HepG2 (cell line): ENCODE data around the gene ENTPD1. TPM values are rescaled to one million over a fixed set of nuclear protein-coding genes. Genes with fewer than 3 reads are reported as not detected.
A peak's percentile ranks its signal among the peaks of the same experiment; 100 is the strongest.
"Not testable (repeated sequence)": the region's sequence is repeated elsewhere in the genome, so short reads cannot be mapped to it uniquely, and the experiment has no call there.

Experiments
- FOSL2 ChIP-seq: sonication (generic); formaldehyde crosslinking; IDR thresholded peaks from 2 replicates; pipeline ENCODE4 v1.4.0; 2020; ENCODE audit warnings: missing genetic modification reagents
- FOXA3 ChIP-seq: IDR thresholded peaks from 2 replicates; pipeline ENCODE4 v1.6.1; 2016; ENCODE audit warnings: missing genetic modification reagents, missing compliant biosample characterization
- FOXP1 ChIP-seq, 2 experiments: fragments of 450-650 bp in 1 of 2; IDR thresholded peaks; 2 replicates each; pipeline ENCODE4 v1.6.1; 2017 to 2018; ENCODE audit warnings: antibody characterized with exemption in 1 of 2
- GATAD2A ChIP-seq: IDR thresholded peaks from 2 replicates; pipeline ENCODE4 v1.6.1; 2016
- HOXA3 ChIP-seq: sonication (generic); formaldehyde crosslinking; IDR thresholded peaks from 2 replicates; pipeline ENCODE4 v1.5.0; 2020; ENCODE audit warnings: missing genetic modification reagents
- MED1 ChIP-seq: sonication (generic); formaldehyde crosslinking; IDR thresholded peaks from 2 replicates; pipeline ENCODE4 v1.4.0; 2020; ENCODE audit warnings: missing genetic modification reagents
- NR2F6 ChIP-seq, 2 experiments: IDR thresholded peaks; 2 replicates each; pipeline ENCODE4 v1.6.1; 2016; ENCODE audit warnings: antibody characterized with exemption in 1 of 2, mild to moderate bottlenecking in 1 of 2
- SOX13 ChIP-seq, 3 experiments: fragments of 450-650 bp in 1 of 3; sonication (generic) in 1 of 3; formaldehyde crosslinking in 1 of 3; IDR thresholded peaks in 2 of 3; conservative IDR thresholded peaks in 1 of 3; 2 replicates each; pipeline versions ENCODE4 v1.5.0 to v1.6.1; 2016 to 2020; ENCODE audit warnings: antibody characterized with exemption in 1 of 3, mild to moderate bottlenecking in 1 of 3, missing compliant biosample characterization in 1 of 3, missing genetic modification reagents in 1 of 3, moderate library complexity in 1 of 3
- SOX6 ChIP-seq, 2 experiments: fragments of 450-650 bp in 1 of 2; sonication (generic) in 1 of 2; formaldehyde crosslinking in 1 of 2; IDR thresholded peaks; 2 replicates each; pipeline versions ENCODE4 v1.4.0 to v1.6.1; 2017 to 2020; ENCODE audit warnings: antibody characterized with exemption in 1 of 2, mild to moderate bottlenecking in 1 of 2, missing genetic modification reagents in 1 of 2
- SP5 ChIP-seq: IDR thresholded peaks from 2 replicates; pipeline ENCODE4 v1.6.1; 2016; ENCODE audit warnings: low read depth, borderline replicate concordance
- TBX2 ChIP-seq: sonication (generic); formaldehyde crosslinking; IDR thresholded peaks from 2 replicates; pipeline ENCODE4 v1.5.0; 2020; ENCODE audit warnings: missing genetic modification reagents, mild to moderate bottlenecking, borderline replicate concordance
- ZMYM4 ChIP-seq: sonication (generic); formaldehyde crosslinking; IDR thresholded peaks from 2 replicates; pipeline ENCODE4 v1.8.1; 2023; ENCODE audit warnings: mild to moderate bottlenecking, missing genetic modification reagents
- polyA plus RNA-seq, 8 experiments: library from polyadenylated mRNA; depleted of rRNA in 3 of 8; stranded (reverse) in 7 of 8; unstranded in 1 of 8; fragments of >200 nt; fragmentation: Illumina TruSeq in 4 of 8; extraction: Trizol in 4 of 8; gene quantifications; 2 replicates each; pipeline versions ENCODE4 v1.2.1 to v1.2.3, GENCODE V29; 2011 to 2016; ENCODE audit warnings: low read depth in 4 of 8, missing spikeins in 1 of 8, mixed read lengths in 1 of 8; ENCODE audit not compliant: insufficient read depth in 1 of 8
- total RNA-seq, 5 experiments: library from RNA; depleted of rRNA; stranded (reverse); fragments of >200 nt; fragmentation: Illumina TruSeq; extraction: Trizol; gene quantifications; 2 replicates each; pipeline ENCODE4 v1.2.3, GENCODE V29; 2016; ENCODE audit warnings: low read depth in 1 of 5
- TF ChIP-seq, protein P1 (sequence below): IDR thresholded peaks from 2 replicates; pipeline ENCODE4 v1.4.0; 2020; ENCODE audit warnings: mild to moderate bottlenecking, missing genetic modification reagents
- TF ChIP-seq, protein P2 (sequence below): sonication (generic); formaldehyde crosslinking; IDR thresholded peaks from 2 replicates; pipeline ENCODE4 v1.5.1; 2020; ENCODE audit warnings: mild to moderate bottlenecking, missing genetic modification reagents, moderate library complexity
- TF ChIP-seq, protein P3 (sequence below): IDR thresholded peaks from 2 replicates; pipeline ENCODE4 v1.6.1; 2016; ENCODE audit warnings: mild to moderate bottlenecking
- TF ChIP-seq, protein P4 (sequence below): IDR thresholded peaks from 2 replicates; pipeline ENCODE4 v1.6.1; 2016

ENTPD1 gene
- total and polyA plus RNA-seq, 2 of the 13 experiments (the other 11 are each of a cell fraction or from before 2014, with no cell fraction given) = 0.07 TPM

DNA sequence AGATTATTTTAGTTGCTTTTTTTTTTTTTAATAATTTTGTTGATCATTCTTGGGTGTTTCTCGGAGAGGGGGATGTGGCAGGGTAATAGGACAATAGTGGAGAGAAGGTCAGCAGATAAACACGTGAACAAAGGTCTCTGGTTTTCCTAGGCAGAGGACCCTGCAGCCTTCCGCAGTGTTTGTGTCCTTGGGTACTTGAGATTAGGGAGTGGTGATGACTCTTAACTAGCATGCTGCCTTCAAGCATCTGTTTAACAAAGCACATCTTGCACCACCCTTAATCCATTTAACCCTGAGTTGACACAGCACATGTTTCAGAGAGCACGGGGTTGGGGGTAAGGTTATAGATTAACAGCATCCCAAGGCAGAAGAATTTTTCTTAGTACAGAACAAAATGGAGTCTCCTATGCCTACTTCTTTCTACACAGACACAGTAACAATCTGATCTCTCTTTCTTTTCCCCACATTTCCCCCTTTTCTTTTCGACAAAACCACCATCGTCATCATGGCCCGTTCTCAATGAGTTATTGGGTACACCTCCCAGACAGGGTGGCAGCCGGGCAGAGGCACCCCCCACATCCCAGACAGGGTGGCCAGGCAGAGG, 52.8 kb downstream of the ENTPD1 start (continued):
- TF ChIP-seq, protein P1, sequence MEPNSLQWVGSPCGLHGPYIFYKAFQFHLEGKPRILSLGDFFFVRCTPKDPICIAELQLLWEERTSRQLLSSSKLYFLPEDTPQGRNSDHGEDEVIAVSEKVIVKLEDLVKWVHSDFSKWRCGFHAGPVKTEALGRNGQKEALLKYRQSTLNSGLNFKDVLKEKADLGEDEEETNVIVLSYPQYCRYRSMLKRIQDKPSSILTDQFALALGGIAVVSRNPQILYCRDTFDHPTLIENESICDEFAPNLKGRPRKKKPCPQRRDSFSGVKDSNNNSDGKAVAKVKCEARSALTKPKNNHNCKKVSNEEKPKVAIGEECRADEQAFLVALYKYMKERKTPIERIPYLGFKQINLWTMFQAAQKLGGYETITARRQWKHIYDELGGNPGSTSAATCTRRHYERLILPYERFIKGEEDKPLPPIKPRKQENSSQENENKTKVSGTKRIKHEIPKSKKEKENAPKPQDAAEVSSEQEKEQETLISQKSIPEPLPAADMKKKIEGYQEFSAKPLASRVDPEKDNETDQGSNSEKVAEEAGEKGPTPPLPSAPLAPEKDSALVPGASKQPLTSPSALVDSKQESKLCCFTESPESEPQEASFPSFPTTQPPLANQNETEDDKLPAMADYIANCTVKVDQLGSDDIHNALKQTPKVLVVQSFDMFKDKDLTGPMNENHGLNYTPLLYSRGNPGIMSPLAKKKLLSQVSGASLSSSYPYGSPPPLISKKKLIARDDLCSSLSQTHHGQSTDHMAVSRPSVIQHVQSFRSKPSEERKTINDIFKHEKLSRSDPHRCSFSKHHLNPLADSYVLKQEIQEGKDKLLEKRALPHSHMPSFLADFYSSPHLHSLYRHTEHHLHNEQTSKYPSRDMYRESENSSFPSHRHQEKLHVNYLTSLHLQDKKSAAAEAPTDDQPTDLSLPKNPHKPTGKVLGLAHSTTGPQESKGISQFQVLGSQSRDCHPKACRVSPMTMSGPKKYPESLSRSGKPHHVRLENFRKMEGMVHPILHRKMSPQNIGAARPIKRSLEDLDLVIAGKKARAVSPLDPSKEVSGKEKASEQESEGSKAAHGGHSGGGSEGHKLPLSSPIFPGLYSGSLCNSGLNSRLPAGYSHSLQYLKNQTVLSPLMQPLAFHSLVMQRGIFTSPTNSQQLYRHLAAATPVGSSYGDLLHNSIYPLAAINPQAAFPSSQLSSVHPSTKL (CRISPR knock-in tag) = peak; percentile 88
- not testable (repeated sequence) for TF ChIP-seq SOX6, FOXP1, SOX13, NR2F6 (IDR thresholded peaks at IDR 0.05)
- TF ChIP-seq SOX6 (CRISPR knock-in tag; IDR thresholded peaks at IDR 0.05) = peak; percentile 90
- TF ChIP-seq, protein P2, sequence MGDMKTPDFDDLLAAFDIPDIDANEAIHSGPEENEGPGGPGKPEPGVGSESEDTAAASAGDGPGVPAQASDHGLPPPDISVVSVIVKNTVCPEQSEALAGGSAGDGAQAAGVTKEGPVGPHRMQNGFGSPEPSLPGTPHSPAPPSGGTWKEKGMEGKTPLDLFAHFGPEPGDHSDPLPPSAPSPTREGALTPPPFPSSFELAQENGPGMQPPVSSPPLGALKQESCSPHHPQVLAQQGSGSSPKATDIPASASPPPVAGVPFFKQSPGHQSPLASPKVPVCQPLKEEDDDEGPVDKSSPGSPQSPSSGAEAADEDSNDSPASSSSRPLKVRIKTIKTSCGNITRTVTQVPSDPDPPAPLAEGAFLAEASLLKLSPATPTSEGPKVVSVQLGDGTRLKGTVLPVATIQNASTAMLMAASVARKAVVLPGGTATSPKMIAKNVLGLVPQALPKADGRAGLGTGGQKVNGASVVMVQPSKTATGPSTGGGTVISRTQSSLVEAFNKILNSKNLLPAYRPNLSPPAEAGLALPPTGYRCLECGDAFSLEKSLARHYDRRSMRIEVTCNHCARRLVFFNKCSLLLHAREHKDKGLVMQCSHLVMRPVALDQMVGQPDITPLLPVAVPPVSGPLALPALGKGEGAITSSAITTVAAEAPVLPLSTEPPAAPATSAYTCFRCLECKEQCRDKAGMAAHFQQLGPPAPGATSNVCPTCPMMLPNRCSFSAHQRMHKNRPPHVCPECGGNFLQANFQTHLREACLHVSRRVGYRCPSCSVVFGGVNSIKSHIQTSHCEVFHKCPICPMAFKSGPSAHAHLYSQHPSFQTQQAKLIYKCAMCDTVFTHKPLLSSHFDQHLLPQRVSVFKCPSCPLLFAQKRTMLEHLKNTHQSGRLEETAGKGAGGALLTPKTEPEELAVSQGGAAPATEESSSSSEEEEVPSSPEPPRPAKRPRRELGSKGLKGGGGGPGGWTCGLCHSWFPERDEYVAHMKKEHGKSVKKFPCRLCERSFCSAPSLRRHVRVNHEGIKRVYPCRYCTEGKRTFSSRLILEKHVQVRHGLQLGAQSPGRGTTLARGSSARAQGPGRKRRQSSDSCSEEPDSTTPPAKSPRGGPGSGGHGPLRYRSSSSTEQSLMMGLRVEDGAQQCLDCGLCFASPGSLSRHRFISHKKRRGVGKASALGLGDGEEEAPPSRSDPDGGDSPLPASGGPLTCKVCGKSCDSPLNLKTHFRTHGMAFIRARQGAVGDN (CRISPR knock-in tag) = peak; percentile 35; the same call in 1 of the 2 replicates
- 0 out of 2 replicates have a peak, but pooled peaks have one; percentile 21 for TF ChIP-seq HOXA3 (CRISPR knock-in tag)
- peak; percentile 40; the same call in 1 of the 2 replicates for TF ChIP-seq FOXP1 (CRISPR knock-in tag; IDR thresholded peaks at IDR 0.05)
- TF ChIP-seq, protein P3, sequence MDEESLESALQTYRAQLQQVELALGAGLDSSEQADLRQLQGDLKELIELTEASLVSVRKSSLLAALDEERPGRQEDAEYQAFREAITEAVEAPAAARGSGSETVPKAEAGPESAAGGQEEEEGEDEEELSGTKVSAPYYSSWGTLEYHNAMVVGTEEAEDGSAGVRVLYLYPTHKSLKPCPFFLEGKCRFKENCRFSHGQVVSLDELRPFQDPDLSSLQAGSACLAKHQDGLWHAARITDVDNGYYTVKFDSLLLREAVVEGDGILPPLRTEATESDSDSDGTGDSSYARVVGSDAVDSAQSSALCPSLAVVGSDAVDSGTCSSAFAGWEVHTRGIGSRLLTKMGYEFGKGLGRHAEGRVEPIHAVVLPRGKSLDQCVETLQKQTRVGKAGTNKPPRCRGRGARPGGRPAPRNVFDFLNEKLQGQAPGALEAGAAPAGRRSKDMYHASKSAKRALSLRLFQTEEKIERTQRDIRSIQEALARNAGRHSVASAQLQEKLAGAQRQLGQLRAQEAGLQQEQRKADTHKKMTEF = peak; percentile 61; the same call in 1 of the 2 replicates
- peak; percentile 71 for TF ChIP-seq GATAD2A (CRISPR knock-in tag)
- peak in 1 of 2 experiments; percentile 88; a peak in 2 of 4 replicates for TF ChIP-seq SOX13 (CRISPR knock-in tag; conservative IDR thresholded peaks at IDR 0.05 in 1 of 2, IDR thresholded peaks at IDR 0.05 in 1 of 2)
- TF ChIP-seq FOXA3 (CRISPR knock-in tag) = peak; percentile 46; the same call in 1 of the 2 replicates
- TF ChIP-seq MED1 = peak; percentile 55; the same call in 1 of the 2 replicates
- TF ChIP-seq FOSL2 (CRISPR knock-in tag) = peak; percentile 46; the same call in 1 of the 2 replicates
- peak; percentile 24; the same call in 1 of the 2 replicates for TF ChIP-seq NR2F6 (CRISPR knock-in tag; IDR thresholded peaks at IDR 0.05)
- TF ChIP-seq, protein P4, sequence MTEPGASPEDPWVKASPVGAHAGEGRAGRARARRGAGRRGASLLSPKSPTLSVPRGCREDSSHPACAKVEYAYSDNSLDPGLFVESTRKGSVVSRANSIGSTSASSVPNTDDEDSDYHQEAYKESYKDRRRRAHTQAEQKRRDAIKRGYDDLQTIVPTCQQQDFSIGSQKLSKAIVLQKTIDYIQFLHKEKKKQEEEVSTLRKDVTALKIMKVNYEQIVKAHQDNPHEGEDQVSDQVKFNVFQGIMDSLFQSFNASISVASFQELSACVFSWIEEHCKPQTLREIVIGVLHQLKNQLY (CRISPR knock-in tag) = peak; percentile 66
- 0 out of 2 replicates have a peak, but pooled peaks have one; percentile 21 for TF ChIP-seq SP5
- TF ChIP-seq ZMYM4 (CRISPR knock-in tag) = peak; percentile 48; the same call in 1 of the 2 replicates
- peak; percentile 14; the same call in 1 of the 2 replicates for TF ChIP-seq TBX2 (CRISPR knock-in tag)
